HG03354 (cell line): ENCODE measurements around the gene ATAD1.
"Not testable (repeated sequence)": the region's sequence is repeated elsewhere in the genome, so short reads cannot be mapped to it uniquely, and the experiment has no call there.

Experiments used
- ATAC-seq: cut with Tn5 transposase; IDR thresholded peaks from one replicate; pipeline ENCODE4 v1.9.1; 2021; ENCODE audit warnings: mild to moderate bottlenecking; ENCODE audit not compliant: unreplicated experiment, poor library complexity, severe bottlenecking

The ATAD1 gene, protein sequence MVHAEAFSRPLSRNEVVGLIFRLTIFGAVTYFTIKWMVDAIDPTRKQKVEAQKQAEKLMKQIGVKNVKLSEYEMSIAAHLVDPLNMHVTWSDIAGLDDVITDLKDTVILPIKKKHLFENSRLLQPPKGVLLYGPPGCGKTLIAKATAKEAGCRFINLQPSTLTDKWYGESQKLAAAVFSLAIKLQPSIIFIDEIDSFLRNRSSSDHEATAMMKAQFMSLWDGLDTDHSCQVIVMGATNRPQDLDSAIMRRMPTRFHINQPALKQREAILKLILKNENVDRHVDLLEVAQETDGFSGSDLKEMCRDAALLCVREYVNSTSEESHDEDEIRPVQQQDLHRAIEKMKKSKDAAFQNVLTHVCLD

DNA sequence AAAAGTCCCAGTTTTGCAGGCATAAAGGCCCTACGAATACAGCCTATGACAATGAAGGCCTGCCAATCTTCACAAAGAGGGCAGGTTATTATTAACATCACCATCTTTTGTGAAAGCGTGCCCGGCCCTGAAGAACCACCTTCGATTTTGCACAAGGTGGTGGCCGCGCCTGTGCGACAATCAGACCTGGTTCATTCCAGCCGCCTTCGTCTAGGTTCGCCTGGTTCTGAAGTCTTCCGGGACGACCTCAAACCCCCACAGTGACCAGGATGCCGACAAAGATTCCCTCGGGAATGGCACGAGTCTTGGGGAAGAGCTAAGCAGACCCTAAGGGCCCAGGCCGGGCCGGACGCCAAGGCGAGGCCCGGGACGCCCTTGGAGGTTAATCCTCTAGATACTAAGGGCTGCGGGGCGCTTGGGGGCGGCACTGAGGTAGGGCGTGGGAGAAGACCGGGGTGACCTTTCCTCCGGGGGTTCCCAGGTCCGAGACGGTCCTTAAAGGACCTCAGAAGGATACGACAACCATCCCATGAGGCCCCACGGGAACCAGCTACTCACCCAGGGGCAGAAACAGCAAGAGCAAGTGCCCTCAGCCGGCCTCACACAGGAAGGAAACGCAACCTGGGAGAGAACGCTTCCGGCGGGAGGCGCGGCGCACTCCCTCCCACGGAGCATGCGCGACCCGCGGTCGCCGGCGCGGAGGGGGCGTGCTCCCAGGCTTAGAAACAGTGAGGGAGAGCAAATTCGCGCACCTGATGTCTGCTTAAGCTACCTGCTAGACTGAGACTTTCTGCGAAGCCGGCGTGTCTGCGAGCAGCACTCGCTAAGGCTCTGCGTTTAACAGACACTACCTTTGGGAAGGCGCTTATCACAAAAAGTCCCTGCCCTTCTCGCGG, at the start of gene ATAD1:
Gene ATAD1 (minus strand): TSS at position 618 of the 896 bp plus-strand sequence. CDS start 3,627 bp downstream, outside the sequence.
- ATAC-seq: peak; percentile 78

DNA sequence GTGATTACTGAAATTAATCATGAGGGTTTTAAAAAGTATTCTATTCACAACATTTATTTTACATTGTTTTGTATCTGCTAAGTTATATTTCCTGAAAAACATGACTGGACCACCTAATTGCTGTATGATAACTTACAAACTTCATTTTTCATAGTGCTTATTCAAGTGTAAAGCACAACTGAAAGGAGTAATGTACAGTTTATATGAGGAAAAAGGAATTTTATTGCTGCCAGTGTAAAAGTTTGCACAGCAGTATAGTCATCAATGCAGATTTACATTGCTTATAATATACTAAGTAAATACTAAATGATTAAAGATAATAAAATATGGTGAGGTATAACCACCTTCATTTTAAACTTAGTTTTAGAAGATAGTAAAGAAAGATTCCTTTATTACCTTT, 49.4 kb upstream of the ATAD1 start:
- ATAC-seq: no peak

DNA sequence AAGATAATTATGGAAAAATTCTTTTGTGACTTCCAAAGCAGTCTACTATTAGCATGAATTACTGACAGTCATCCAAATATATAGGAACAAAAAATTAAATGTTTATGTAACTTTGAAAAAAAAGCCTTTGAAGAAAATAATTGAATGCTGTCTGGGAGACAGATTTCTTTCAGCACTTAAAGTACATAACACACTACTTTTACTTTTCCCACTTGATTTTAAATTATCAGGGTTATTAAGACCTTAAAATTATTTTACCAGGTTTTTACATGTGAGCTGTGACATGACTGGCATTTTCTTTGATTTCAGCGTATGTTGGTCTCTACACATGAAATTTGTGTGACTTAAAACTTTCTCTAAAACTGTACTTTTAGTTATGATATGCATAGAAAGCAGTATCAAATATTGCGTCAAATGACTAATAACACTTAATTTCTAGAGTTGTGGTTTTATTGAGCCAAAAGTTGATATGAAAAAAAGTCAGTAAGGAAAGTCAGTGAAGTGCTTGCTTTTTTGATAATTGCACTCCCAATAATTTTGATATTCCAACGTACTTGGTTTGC, 48.5 kb upstream of the ATAD1 start:
- no peak for ATAC-seq

DNA sequence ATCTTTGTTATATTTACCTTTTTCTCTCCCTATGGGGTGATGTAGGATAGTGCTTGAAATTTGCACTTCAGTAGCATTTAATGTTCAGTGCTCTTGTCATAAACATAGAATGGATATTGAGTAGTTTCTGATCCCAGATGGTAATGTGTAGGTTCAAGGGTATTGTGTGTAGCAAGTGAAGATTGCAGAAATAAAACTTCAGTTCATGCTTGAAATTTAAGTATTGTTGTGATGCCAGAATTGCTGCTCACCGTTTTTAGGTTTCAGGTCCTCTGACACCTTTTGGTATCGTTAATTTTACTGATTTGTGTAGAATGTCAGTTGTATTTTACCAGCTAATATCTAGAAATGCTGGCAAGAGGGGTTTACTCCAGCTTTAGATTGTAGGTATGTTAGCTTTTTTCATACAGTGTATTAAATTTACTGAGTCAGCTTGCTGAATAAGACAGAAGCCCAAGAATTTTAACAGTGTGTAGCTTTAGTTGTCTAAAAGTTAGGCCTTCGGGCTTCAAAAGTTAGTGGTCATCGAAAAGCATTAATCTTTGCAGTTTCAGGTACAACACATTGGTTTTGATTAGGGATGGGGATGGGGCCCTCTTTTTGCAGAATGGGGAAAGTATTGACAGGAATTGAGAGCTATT, 47.3 kb upstream of the ATAD1 start:
- ATAC-seq: no peak

DNA sequence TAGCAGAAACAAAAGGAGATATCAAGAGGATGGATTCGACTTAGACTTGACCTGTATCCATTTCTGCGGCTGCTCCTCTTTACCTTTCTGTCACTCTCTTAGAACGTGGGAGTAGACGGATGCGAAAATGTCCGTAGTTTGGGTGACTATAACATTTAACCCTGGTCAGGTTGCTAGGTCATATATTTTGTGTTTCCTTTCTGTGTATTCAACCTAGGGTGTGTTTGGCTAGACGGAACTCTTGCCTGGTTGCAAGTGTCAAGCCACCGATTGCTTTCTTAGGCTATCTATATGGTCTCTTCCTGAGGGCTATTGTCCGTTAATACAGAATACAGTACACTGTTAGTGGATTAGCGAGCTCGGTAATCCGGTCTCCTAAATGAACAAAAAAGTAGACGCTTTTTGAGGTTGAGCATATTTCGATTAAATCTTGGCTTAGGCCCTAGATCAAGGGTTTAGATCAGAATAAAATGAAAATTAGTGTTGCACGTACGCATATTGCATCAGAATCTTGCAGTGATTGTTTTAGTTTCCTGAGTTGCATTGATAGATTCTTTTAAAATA, 46.6 kb upstream of the ATAD1 start:
- ATAC-seq: no peak

DNA sequence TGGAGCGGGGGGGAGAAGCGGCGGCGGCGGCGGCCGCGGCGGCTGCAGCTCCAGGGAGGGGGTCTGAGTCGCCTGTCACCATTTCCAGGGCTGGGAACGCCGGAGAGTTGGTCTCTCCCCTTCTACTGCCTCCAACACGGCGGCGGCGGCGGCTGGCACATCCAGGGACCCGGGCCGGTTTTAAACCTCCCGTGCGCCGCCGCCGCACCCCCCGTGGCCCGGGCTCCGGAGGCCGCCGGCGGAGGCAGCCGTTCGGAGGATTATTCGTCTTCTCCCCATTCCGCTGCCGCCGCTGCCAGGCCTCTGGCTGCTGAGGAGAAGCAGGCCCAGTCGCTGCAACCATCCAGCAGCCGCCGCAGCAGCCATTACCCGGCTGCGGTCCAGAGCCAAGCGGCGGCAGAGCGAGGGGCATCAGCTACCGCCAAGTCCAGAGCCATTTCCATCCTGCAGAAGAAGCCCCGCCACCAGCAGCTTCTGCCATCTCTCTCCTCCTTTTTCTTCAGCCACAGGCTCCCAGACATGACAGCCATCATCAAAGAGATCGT, 46.0 kb upstream of the ATAD1 start:
- ATAC-seq: peak; percentile 1

DNA sequence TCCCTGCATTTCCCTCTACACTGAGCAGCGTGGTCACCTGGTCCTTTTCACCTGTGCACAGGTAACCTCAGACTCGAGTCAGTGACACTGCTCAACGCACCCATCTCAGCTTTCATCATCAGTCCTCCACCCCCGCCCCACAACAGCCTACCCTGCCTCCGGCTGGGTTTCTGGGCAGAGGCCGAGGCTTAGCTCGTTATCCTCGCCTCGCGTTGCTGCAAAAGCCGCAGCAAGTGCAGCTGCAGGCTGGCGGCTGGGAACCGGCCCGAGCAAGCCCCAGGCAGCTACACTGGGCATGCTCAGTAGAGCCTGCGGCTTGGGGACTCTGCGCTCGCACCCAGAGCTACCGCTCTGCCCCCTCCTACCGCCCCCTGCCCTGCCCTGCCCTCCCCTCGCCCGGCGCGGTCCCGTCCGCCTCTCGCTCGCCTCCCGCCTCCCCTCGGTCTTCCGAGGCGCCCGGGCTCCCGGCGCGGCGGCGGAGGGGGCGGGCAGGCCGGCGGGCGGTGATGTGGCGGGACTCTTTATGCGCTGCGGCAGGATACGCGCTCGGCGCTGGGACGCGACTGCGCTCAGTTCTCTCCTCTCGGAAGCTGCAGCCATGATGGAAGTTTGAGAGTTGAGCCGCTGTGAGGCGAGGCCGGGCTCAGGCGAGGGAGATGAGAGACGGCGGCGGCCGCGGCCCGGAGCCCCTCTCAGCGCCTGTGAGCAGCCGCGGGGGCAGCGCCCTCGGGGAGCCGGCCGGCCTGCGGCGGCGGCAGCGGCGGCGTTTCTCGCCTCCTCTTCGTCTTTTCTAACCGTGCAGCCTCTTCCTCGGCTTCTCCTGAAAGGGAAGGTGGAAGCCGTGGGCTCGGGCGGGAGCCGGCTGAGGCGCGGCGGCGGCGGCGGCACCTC, 45.3 kb upstream of the ATAD1 start, which contains the start of the genes KLLN and PTEN:
Gene KLLN (minus strand): TSS at position 481 of the 891 bp plus-strand sequence. CDS start 1,046 bp downstream, outside the sequence.
Gene PTEN (plus strand): TSS at position 573 of the 891 bp plus-strand sequence. CDS start 845 bp downstream, outside the sequence.
- ATAC-seq: peak; percentile 38

DNA sequence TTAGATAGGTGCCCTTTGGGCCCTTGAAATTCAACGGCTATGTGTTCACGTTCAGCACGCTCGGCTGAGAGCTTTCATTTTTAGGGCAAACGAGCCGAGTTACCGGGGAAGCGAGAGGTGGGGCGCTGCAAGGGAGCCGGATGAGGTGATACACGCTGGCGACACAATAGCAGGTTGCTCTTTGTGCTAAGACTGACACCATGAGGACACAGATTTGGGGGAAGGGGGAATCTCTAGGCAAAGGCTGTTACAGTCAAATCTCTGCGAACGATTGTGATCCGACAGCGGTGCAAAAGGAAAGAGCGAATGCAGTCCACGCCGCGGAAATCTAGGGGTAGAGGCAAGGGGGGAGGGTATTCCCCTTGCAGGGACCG, 44.6 kb upstream of the ATAD1 start:
- ATAC-seq: peak; percentile 17

DNA sequence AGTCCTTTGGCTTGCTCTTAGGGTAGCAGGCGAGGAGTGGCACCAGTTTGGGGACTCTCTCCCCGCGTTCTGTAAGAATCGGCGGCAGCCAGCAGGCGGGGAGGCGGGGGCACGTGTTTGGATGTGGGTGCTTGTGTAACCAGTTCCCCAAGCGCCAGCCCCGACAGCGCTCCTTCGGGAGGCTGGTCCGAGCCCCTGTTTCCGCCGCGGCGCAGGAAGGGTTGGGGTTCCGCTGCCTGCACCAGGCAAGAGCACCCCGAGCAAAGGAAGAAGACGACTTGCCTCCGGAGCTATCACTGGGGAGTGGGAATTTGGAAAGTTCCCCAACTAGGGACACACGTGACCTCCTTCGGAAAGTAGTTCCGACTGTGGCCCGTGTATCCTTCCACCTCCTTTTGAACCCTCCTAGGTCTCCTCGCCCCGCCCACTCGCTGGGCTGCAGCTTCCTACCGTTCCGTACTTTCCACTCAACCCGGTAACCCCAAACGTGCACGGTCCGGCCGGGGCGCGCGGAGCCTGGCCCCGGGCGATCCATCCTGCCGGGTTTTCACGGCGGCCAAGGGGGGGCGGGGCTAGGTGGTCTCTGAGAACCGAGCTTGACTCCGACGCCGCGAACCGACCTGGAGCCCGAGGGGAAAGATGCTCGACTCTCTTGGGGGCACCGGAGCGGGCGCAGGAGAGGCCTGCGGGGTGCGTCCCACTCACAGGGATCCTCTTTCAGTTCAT, 44.1 kb upstream of the ATAD1 start:
- ATAC-seq: peak; percentile 60

DNA sequence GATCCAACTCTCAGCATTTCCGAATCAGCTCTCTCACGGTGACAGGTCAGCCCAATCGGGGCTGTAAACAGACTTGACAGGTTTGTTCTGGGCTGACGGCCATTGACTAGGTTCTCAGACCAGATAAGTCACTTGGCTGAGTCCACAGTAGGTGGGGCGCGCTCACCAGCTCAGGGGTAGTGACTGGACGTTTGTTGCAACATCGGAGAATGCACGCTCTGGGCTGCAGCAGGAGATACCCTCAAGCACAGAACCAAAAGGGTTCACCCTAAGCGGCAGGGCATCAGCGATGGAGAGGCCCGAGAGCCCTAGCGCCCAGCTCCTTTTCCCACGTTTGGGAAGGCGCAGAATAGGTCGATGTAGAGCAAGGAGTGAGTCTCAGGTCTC, 43.5 kb upstream of the ATAD1 start:
- ATAC-seq: peak; percentile 20

DNA sequence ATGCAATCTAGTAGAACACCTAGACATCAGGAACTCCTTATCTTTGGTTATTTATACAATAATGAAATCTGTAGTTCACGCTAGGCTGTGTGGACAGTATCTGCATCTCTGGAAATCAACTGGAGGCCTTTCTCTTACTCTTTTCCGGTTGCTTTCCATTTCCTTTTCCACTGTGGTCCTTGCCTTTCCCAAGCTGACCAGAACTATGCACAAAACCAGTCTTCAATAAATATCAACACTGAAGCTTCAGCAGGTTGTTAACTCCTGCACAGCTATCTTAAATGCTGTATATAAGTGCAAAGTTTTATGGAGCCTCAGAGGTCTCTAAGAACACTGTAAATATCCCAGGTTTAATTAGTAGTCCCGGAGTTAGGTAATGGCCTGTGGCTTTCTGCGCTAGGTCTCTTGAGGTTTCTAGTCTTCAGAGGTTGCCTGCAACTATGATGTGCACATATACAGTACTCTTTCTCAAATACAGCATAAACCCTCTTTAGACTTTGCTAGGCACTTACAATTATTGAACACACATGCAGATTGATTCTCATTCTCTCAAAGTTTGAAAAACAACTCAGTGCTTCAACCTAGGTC, 42.9 kb upstream of the ATAD1 start:
- ATAC-seq: no peak

DNA sequence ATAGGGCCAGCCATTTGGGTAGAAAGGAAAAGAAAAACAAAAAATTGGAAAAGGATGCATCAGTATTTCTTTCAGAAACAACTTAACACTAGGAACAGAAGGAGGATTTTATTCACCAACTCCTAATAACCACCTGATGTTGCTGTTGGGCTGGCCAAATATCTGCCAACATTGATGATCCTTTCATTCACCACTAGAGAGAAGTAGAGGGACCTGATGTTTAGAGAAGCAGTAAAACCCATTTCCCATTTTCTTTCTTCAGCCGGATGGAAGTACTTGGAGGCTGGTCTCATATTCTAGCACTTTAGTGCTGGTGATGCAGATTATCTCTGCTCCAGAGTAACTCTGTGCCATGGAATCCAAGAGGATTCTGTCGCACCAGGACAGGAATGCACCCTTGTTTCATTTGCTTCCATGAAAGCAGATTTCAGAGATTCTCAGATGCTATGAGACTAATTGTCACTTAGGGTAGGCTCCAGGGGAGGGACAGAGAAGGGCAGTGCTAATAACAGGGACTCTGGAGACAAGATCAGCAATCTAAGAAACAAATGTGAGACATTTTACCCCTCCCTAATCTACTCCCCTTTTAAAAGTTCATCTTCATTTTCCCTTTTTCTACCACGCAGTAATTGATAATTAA, 42.2 kb upstream of the ATAD1 start:
- ATAC-seq: no peak

DNA sequence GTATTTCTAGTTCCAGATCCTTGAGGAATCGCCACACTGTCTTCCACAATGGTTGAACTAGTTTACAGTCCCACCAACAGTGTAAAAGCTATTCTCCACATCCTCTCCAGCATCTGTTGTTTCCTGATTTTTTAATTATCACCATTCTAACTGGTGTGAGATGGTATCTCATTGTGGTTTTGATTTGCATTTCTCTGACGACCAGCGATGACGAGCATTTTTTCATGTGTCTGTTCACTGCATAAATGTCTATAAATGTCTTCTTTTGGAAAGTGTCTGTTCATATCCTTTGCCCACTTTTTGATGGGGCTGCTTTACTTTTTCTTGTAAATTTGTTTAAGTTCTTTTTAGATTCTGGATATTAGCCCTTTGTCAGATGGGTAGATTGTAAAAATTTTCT, 37.6 kb upstream of the ATAD1 start:
- ATAC-seq: not testable (repeated sequence)

DNA sequence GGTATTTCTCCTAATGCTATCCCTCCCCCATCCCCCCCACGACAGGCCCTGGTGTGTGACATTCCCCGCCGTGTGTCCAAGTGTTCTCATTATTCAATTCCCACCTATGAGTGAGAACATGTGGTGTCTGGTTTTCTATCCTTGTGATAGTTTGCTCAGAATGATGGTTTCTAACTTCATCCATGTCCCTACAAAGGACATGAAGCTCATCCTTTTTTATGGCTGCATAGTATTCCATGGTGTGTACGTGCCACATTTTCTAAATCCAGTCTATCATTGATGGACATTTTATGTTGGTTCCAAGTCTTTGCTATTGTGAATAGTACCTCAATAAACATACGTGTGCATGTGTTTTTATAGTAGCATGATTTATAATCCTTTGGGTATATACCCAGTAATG, 37.2 kb upstream of the ATAD1 start:
- not testable (repeated sequence) for ATAC-seq

DNA sequence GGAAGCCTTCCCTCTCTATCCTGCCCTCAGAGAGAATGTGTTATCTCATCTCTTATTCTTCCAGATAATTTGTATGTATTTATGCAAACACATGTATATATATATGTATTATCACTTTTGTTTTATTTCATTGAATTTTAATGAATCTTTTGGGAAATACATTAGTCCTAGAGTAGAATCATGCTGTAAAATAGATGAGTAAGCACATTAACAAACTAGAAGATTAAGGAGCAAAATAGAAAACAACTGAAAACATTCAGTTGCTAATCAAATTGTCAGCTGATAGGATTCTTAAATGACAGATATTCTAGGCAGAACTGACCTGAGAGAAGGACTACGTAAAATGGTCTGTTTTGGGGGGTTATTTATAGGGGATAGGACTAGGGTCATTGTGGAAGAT, 34.1 kb upstream of the ATAD1 start:
- ATAC-seq: no peak

DNA sequence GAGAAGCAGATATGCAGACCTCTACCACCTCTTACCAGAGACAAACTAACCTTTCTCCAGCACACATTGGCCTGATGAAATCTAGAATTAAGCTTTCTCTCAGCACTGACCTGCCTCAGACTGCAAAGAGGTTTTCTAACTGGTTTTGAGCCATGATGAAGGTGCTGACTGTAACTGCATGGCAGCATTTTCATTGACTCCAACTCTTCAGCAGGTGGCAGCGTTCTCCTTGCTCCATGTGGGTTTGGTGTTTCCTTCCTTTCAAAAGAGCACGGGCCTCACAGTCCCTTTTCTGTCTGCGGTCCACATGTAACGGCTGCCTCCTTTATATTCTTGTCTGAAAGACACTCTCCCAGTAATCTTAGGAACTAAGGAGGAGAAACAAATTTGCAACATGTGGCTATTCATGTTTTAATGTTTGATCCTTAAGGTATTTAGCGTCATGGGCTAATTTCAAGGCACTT, 32.7 kb upstream of the ATAD1 start:
- no peak for ATAC-seq

DNA sequence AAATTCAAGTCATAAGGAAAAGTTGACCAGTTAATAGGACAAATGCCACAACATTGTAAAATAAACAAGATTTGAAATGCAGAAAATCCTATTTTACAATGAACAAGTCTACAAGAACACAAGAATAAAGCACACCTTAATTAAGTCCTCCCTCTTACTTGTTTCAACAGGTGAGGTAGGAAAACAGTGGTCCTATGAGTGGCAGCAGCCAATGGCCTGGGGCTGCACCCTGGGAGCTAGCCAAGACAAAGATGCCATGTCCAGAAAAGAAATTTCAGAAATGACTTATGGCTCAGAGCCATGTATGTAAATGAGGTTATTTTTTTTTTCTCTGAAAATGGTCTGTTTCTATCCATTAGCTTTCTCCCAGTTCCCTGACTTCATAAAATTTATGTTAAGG, 31.0 kb upstream of the ATAD1 start:
- no peak for ATAC-seq
